ENCODE data around the gene TBC1D2B.
"Not testable (repeated sequence)": the region's sequence is repeated elsewhere in the genome, so short reads cannot be mapped to it uniquely, and the experiment has no call there.

The TBC1D2B gene

GRCh38 chr15:77995537-77995918, 82.0 kb downstream of the TBC1D2B start:
- H3K9me3 ChIP-seq (ENCODE audit: control insufficient read depth, insufficient read depth, low read length); H3K36me3 ChIP-seq (ENCODE audit: insufficient read depth, low read length); H3K9ac ChIP-seq (ENCODE audit: low read depth, low read length); H3K4me1 ChIP-seq (ENCODE audit: insufficient read depth, low read length): not testable (repeated sequence)

- H3K4me1 ChIP-seq (ENCODE audit: insufficient read depth, low read length) = peaks cover 10% of the 10 kb centered on the region
- H3K9ac ChIP-seq (ENCODE audit: low read depth, low read length); H3K9me3 ChIP-seq (ENCODE audit: control insufficient read depth, insufficient read depth, low read length); H3K36me3 ChIP-seq (ENCODE audit: insufficient read depth, low read length): not testable (repeated sequence)
Observed at GRCh38 chr15:77994893-77995536, 82.5 kb downstream of the TBC1D2B start.

GRCh38 chr15:77993970-77994693, 83.4 kb downstream of the TBC1D2B start:
- not testable (repeated sequence) for H3K9me3 ChIP-seq (ENCODE audit: control insufficient read depth, insufficient read depth, low read length); H3K36me3 ChIP-seq (ENCODE audit: insufficient read depth, low read length); H3K9ac ChIP-seq (ENCODE audit: low read depth, low read length)
- H3K4me1 ChIP-seq (ENCODE audit: insufficient read depth, low read length) = peaks cover 11% of the 10 kb centered on the region

- H3K9ac ChIP-seq (ENCODE audit: low read depth, low read length) = no peak overlapping the region
- no peaks in the 10 kb centered on the region for H3K36me3 ChIP-seq (ENCODE audit: insufficient read depth, low read length)
- no peaks in the 10 kb centered on the region for H3K9me3 ChIP-seq (ENCODE audit: control insufficient read depth, insufficient read depth, low read length)
- peaks cover 11% of the 10 kb centered on the region for H3K4me1 ChIP-seq (ENCODE audit: insufficient read depth, low read length)
Observed at GRCh38 chr15:77993374-77993911, 84.1 kb downstream of the TBC1D2B start.

- Histone ChIP-seq H3K36me3 (ENCODE audit: insufficient read depth, low read length) (no peaks in the 10 kb centered on the region), H3K9ac (ENCODE audit: low read depth, low read length) (no peak overlapping the region), H3K9me3 (ENCODE audit: control insufficient read depth, insufficient read depth, low read length) (no peaks in the 10 kb centered on the region), H3K4me1 (ENCODE audit: insufficient read depth, low read length) (peaks cover 11% of the 10 kb centered on the region)
Observed at GRCh38 chr15:77992356-77993222, 84.9 kb downstream of the TBC1D2B start.

- not testable (repeated sequence) for H3K9me3 ChIP-seq (ENCODE audit: control insufficient read depth, insufficient read depth, low read length); H3K36me3 ChIP-seq (ENCODE audit: insufficient read depth, low read length); H3K9ac ChIP-seq (ENCODE audit: low read depth, low read length)
- H3K4me1 ChIP-seq (ENCODE audit: insufficient read depth, low read length) = peaks cover 11% of the 10 kb centered on the region
Observed at GRCh38 chr15:77991658-77992201, 85.8 kb downstream of the TBC1D2B start.

GRCh38 chr15:77991029-77991406, 86.5 kb downstream of the TBC1D2B start:
- H3K4me1 ChIP-seq (ENCODE audit: insufficient read depth, low read length) = peaks cover 11% of the 10 kb centered on the region
- H3K9me3 ChIP-seq (ENCODE audit: control insufficient read depth, insufficient read depth, low read length) = no peaks in the 10 kb centered on the region
- H3K9ac ChIP-seq (ENCODE audit: low read depth, low read length) = no peak overlapping the region
- H3K36me3 ChIP-seq (ENCODE audit: insufficient read depth, low read length) = no peaks in the 10 kb centered on the region

- no peak overlapping the region for H3K9ac ChIP-seq (ENCODE audit: low read depth, low read length)
- no peaks in the 10 kb centered on the region for H3K36me3 ChIP-seq (ENCODE audit: insufficient read depth, low read length)
- H3K9me3 ChIP-seq (ENCODE audit: control insufficient read depth, insufficient read depth, low read length) = no peaks in the 10 kb centered on the region
- H3K4me1 ChIP-seq (ENCODE audit: insufficient read depth, low read length) = peaks cover 11% of the 10 kb centered on the region
Observed at GRCh38 chr15:77989296-77990143, 88.0 kb downstream of the TBC1D2B start.

- H3K36me3 ChIP-seq (ENCODE audit: insufficient read depth, low read length) = no peaks in the 10 kb centered on the region
- peaks cover 17% of the 10 kb centered on the region for H3K4me1 ChIP-seq (ENCODE audit: insufficient read depth, low read length)
- no peaks in the 10 kb centered on the region for H3K9me3 ChIP-seq (ENCODE audit: control insufficient read depth, insufficient read depth, low read length)
- H3K9ac ChIP-seq (ENCODE audit: low read depth, low read length) = no peak overlapping the region
Observed at GRCh38 chr15:77988347-77989295, 88.9 kb downstream of the TBC1D2B start.

- not testable (repeated sequence) for H3K9ac ChIP-seq (ENCODE audit: low read depth, low read length); H3K9me3 ChIP-seq (ENCODE audit: control insufficient read depth, insufficient read depth, low read length); H3K36me3 ChIP-seq (ENCODE audit: insufficient read depth, low read length)
- peaks cover 17% of the 10 kb centered on the region for H3K4me1 ChIP-seq (ENCODE audit: insufficient read depth, low read length)
Observed at GRCh38 chr15:77987765-77988136, 89.8 kb downstream of the TBC1D2B start.

- Histone ChIP-seq H3K9me3 (ENCODE audit: control insufficient read depth, insufficient read depth, low read length) (no peaks in the 10 kb centered on the region), H3K9ac (ENCODE audit: low read depth, low read length) (no peak overlapping the region), H3K4me1 (ENCODE audit: insufficient read depth, low read length) (peaks cover 17% of the 10 kb centered on the region), H3K36me3 (ENCODE audit: insufficient read depth, low read length) (no peaks in the 10 kb centered on the region)
Observed at GRCh38 chr15:77986891-77987764, 90.4 kb downstream of the TBC1D2B start.

- H3K9ac ChIP-seq (ENCODE audit: low read depth, low read length) = no peak overlapping the region
- H3K36me3 ChIP-seq (ENCODE audit: insufficient read depth, low read length) = no peaks in the 10 kb centered on the region
- no peaks in the 10 kb centered on the region for H3K9me3 ChIP-seq (ENCODE audit: control insufficient read depth, insufficient read depth, low read length)
- peaks cover 16% of the 10 kb centered on the region for H3K4me1 ChIP-seq (ENCODE audit: insufficient read depth, low read length)
Observed at GRCh38 chr15:77985931-77986480, 91.5 kb downstream of the TBC1D2B start.

All from ES-I3 (cell line).